Hepatocyte (in vitro differentiated cells): ENCODE measurements around the gene OR8U1.

Experiments
- EZH2 ChIP-seq: fragments of 200-600 bp; sonication (generic); IDR thresholded peaks from 2 replicates; pipeline ENCODE4 v1.6.1; 2016; ENCODE audit warnings: antibody characterized with exemption, mild to moderate bottlenecking, borderline replicate concordance
- TF ChIP-seq, protein P1 (sequence below): fragments of 200-600 bp; sonication (generic); IDR thresholded peaks from 2 replicates; pipeline ENCODE4 v1.5.1; 2016; ENCODE audit warnings: antibody characterized with exemption, mild to moderate bottlenecking; ENCODE audit not compliant: poor library complexity

DNA sequence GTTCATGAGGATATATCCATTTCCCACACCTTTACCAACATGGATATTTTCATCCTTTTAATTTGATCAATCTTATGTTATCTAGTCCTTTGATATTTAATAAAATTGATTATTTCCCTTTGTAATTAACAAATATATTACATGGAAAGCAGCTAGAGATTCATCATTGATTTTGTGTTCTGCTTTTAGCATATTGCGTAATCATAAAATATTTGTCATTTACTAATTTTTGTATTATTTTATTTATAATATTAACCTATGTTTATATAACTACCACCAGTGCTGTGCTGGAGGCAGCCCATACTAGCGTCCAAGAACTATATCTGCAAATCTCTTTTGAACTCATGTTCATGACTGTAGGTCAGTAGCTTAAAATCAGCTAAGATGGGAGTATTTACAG, 4.7 kb downstream of the OR8U1 start:
- TF ChIP-seq, protein P1, sequence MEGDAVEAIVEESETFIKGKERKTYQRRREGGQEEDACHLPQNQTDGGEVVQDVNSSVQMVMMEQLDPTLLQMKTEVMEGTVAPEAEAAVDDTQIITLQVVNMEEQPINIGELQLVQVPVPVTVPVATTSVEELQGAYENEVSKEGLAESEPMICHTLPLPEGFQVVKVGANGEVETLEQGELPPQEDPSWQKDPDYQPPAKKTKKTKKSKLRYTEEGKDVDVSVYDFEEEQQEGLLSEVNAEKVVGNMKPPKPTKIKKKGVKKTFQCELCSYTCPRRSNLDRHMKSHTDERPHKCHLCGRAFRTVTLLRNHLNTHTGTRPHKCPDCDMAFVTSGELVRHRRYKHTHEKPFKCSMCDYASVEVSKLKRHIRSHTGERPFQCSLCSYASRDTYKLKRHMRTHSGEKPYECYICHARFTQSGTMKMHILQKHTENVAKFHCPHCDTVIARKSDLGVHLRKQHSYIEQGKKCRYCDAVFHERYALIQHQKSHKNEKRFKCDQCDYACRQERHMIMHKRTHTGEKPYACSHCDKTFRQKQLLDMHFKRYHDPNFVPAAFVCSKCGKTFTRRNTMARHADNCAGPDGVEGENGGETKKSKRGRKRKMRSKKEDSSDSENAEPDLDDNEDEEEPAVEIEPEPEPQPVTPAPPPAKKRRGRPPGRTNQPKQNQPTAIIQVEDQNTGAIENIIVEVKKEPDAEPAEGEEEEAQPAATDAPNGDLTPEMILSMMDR, result no peak
- TF ChIP-seq EZH2, result no peak
